Retinal pigment epithelial cell (primary cell): Measurements from ENCODE around the gene PFDN5.
"Not testable (repeated sequence)": the region's sequence is repeated elsewhere in the genome, so short reads cannot be mapped to it uniquely, and the experiment has no call there.

Experiments
- DNase-seq: peaks from one replicate; pipeline ENCODE4 v3.0.0-alpha.2; 2010; ENCODE audit warnings: low read depth
- H3K4me3 ChIP-seq: 2 replicates; pipeline ENCODE4 v1.5.1; 2011; ENCODE audit warnings: mild to moderate bottlenecking, low read length, control low read depth, moderate library complexity
- TF ChIP-seq, protein P1 (sequence below): conservative IDR thresholded peaks from 2 replicates; pipeline ENCODE4 v1.5.1; 2011; ENCODE audit warnings: low read depth, low read length, control low read depth, inconsistent platforms

PFDN5 gene

DNA sequence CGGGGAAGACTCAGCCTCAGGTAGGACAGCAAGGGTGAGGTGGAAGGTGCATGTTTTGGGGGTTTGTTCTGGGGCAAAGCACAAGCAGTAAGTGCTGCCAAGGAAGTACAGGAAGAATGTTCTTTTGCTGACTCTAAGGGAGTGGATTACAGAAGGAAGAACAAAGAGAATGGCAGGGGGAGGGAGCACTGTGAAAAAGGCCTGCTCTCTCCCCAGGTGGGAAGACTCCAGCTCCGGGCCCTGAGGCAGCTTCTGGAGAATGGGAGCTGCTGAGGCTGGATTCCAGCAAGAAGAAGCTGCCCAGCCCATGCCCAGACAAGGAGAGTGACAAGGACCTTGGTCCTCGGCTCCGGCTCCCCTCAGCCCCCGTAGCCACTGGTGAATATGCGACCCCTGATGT, 7.0 kb upstream of the PFDN5 start:
- DNase-seq: no peak
- TF ChIP-seq, protein P1, sequence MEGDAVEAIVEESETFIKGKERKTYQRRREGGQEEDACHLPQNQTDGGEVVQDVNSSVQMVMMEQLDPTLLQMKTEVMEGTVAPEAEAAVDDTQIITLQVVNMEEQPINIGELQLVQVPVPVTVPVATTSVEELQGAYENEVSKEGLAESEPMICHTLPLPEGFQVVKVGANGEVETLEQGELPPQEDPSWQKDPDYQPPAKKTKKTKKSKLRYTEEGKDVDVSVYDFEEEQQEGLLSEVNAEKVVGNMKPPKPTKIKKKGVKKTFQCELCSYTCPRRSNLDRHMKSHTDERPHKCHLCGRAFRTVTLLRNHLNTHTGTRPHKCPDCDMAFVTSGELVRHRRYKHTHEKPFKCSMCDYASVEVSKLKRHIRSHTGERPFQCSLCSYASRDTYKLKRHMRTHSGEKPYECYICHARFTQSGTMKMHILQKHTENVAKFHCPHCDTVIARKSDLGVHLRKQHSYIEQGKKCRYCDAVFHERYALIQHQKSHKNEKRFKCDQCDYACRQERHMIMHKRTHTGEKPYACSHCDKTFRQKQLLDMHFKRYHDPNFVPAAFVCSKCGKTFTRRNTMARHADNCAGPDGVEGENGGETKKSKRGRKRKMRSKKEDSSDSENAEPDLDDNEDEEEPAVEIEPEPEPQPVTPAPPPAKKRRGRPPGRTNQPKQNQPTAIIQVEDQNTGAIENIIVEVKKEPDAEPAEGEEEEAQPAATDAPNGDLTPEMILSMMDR: no peak
- no peak overlapping the region for H3K4me3 ChIP-seq

- TF ChIP-seq, protein P1: no peak
- DNase-seq: no peak
- H3K4me3 ChIP-seq: no peak overlapping the region
Measured at GRCh38 chr12:53289891-53290290, 5.5 kb upstream of the PFDN5 start.

DNA sequence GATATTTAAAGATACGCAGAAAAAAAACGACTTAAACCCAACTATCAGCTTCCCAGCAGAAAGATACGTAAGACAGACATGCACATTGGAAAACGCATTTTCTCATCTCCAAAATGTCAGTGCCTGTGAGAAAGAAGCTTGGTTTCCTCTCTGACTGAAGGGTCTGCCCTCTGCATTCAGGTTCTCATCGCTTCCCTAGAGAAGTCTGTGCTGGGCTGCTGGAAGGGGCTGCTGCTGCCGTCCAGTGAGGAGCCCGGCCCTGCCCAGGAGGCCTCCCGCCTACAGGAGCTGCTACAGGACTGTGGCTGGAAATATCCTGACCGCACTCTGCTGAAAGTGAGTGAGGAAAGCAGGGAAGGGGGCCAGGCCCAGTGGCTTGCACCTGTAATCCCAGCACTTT, 4.7 kb upstream of the PFDN5 start:
- no peak for DNase-seq
- TF ChIP-seq, protein P1: no peak
- H3K4me3 ChIP-seq: no peak overlapping the region

DNA sequence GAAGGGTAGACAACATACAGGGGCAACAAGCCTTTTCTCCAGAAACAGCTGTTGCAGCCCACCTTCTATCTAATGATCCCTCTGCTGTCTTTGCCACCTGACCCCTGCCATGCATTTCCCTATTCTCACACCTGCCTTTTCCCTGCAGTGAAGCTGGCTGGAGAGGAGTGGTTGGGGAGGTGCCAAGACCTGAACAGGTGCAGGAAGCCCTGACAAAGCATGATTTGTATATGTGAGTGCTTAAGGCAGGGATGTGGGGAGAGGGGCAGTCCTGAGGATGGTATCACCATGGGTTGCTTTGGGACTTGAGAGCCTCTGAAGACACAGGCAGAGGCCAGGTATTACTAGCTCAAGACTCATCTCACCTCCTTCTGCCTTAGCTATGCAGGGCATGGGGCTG, 2.9 kb upstream of the PFDN5 start:
- TF ChIP-seq, protein P1: no peak
- DNase-seq: no peak
- no peak overlapping the region for H3K4me3 ChIP-seq

DNA sequence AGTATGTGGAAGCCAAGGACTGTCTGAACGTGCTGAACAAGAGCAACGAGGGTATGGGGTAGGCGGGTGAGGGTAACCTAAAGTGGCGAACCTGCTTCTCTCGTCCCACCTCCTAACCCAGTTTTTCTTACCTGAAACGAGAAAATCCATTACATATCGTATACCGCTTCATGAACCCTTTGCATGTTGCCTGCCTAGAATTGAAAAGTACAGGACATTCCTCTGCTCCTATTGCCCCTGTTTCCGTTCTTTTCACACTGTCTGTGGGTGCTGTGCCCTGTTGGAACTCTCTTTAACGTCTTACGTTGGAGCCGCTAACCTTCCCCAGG, 513 bp downstream of the PFDN5 start:
- H3K4me3 ChIP-seq: peak overlapping the region; percentile 99
- TF ChIP-seq, protein P1: no peak
- no peak for DNase-seq

GRCh38 chr12:53297106-53297505, 1.8 kb downstream of the PFDN5 start:
- DNase-seq: not testable (repeated sequence)

DNA sequence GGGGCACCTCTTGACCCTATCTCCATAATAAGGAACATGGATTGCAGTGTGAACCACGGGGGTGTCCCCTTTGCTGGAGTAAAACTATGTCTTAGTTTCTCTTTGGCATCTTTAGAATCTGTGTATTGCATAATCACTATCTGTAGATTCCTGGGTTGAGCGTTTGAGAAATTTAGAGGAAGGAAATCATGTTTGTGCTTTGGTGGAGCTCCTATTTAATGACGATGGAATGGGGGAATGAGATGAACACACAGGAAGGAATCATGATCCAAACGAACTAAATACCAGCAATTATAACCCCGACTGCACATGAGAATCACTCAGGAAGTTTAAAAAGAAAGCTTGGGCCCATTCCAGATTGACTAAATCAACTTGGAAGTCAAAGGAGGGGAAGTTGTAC, 2.8 kb downstream of the PFDN5 start:
- TF ChIP-seq, protein P1: no peak
- no peak for DNase-seq
- H3K4me3 ChIP-seq: no peak overlapping the region

More at GRCh38 chr12:53297106-53297505, 1.8 kb downstream of the PFDN5 start:
- H3K4me3 ChIP-seq: not testable (repeated sequence)

- no peak for DNase-seq
- peak overlapping the region; percentile 91 for H3K4me3 ChIP-seq
- TF ChIP-seq, protein P1: no peak
Measured at GRCh38 chr12:53299101-53299453, 3.7 kb downstream of the PFDN5 start.
